NCI-H82 treated with DMSO at 0.1 percent for 48 hours (cell line): ENCODE data around the gene SYNJ2.

Source experiments
- DNase-seq: peaks from one replicate; lab custom pipeline; 2025; ENCODE audit not compliant: unreplicated experiment; lab: John Stamatoyannopoulos, UW

Gene SYNJ2

GRCh38 chr6:158076548-158076947, 94.9 kb downstream of the SYNJ2 start:
- DNase-seq, result no peak

GRCh38 chr6:158077676-158078075, 96.0 kb downstream of the SYNJ2 start:
- no peak for DNase-seq

GRCh38 chr6:158078320-158078719, 96.7 kb downstream of the SYNJ2 start:
- DNase-seq, result no peak

GRCh38 chr6:158080849-158081656, 99.4 kb downstream of the SYNJ2 start:
- DNase-seq, result no peak

- no peak for DNase-seq
Measured at GRCh38 chr6:158081657-158081935, 99.9 kb downstream of the SYNJ2 start.

GRCh38 chr6:158083455-158084325, 102.0 kb downstream of the SYNJ2 start:
- no peak for DNase-seq

- no peak for DNase-seq
Measured at GRCh38 chr6:158085261-158086053, 103.8 kb downstream of the SYNJ2 start.

GRCh38 chr6:158086054-158086503, 104.4 kb downstream of the SYNJ2 start:
- no peak for DNase-seq

GRCh38 chr6:158086504-158087223, 105.0 kb downstream of the SYNJ2 start:
- DNase-seq, result no peak

- no peak for DNase-seq
Measured at GRCh38 chr6:158087224-158087867, 105.7 kb downstream of the SYNJ2 start.

- DNase-seq, result no peak
Measured at GRCh38 chr6:158092806-158093205, 111.1 kb downstream of the SYNJ2 start.

- no peak for DNase-seq
Measured at GRCh38 chr6:158095031-158095430, 113.4 kb downstream of the SYNJ2 start.

GRCh38 chr6:158095671-158096070, 114.0 kb downstream of the SYNJ2 start:
- DNase-seq, result no peak

GRCh38 chr6:158103228-158103627, 121.6 kb downstream of the SYNJ2 start:
- DNase-seq, result no peak

GRCh38 chr6:158104696-158105095, 123.0 kb downstream of the SYNJ2 start:
- no peak for DNase-seq

GRCh38 chr6:158109748-158110147, 128.1 kb downstream of the SYNJ2 start:
- DNase-seq, result no peak

- no peak for DNase-seq
Measured at GRCh38 chr6:158110986-158111385, 129.3 kb downstream of the SYNJ2 start.

- DNase-seq, result no peak
Measured at GRCh38 chr6:158111987-158112386, 130.3 kb downstream of the SYNJ2 start.

- no peak for DNase-seq
Measured at GRCh38 chr6:158113802-158114201, 132.1 kb downstream of the SYNJ2 start.

- no peak for DNase-seq
Measured at GRCh38 chr6:158115102-158115501, 133.4 kb downstream of the SYNJ2 start.
